Astrocyte of the spinal cord (primary cell): ENCODE data around the gene SEMA4A.

Experiments used
- DNase-seq: peaks from one replicate; pipeline ENCODE4 v3.0.0; 2011; ENCODE audit warnings: low read depth, low spot score
- H3K4me3 ChIP-seq: 2 replicates; pipeline ENCODE4 v1.5.1; 2011; ENCODE audit warnings: low read depth, mild to moderate bottlenecking, low read length, moderate library complexity
- CTCF ChIP-seq: IDR thresholded peaks from 2 replicates; pipeline ENCODE4 v1.5.1; 2012; ENCODE audit warnings: low read depth, mild to moderate bottlenecking, low read length, inconsistent platforms
- in situ Hi-C: cut with HindIII; loops from 2 replicates; pipeline ENCODE4 v1.10.0; 2017; ENCODE audit warnings: low sequenced_read_pairs

The SEMA4A gene

GRCh38 chr1:156108664-156109241, 44.6 kb upstream of the SEMA4A start:
- H3K4me3 ChIP-seq, result no peak overlapping the region
- no peak for TF ChIP-seq CTCF
- in situ Hi-C loops, result no loop called here
- no peak for DNase-seq

- in situ Hi-C loops, result no loop called here
- H3K4me3 ChIP-seq, result no peak overlapping the region
- no peak for DNase-seq
- no peak for TF ChIP-seq CTCF
Measured at GRCh38 chr1:156110252-156110651, 43.1 kb upstream of the SEMA4A start.

GRCh38 chr1:156111355-156111962, 41.9 kb upstream of the SEMA4A start:
- in situ Hi-C loops, result no loop called here
- H3K4me3 ChIP-seq, result no peak overlapping the region

GRCh38 chr1:156112276-156113137, 40.9 kb upstream of the SEMA4A start:
- in situ Hi-C loops, result no loop called here
- no peak for DNase-seq
- H3K4me3 ChIP-seq, result no peak overlapping the region
- TF ChIP-seq CTCF, result no peak

More at GRCh38 chr1:156111355-156111962, 41.9 kb upstream of the SEMA4A start:
- no peak for TF ChIP-seq CTCF
- no peak for DNase-seq

- TF ChIP-seq CTCF, result no peak
- in situ Hi-C loops, result no loop called here
- peak; percentile 54 for DNase-seq
- no peak overlapping the region for H3K4me3 ChIP-seq
Measured at GRCh38 chr1:156113282-156113950, 40.0 kb upstream of the SEMA4A start.
